Nephron progenitor cell (in vitro differentiated cells): Measurements from ENCODE around the gene WDR7.

Experiments used
- DNase-seq: peaks from one replicate; pipeline ENCODE4 v3.0.0; 2021
- H3K27ac Mint-ChIP-seq: 2 replicates; pipeline ENCODE4 v1.8.0; 2021; ENCODE audit warnings: mild to moderate bottlenecking, moderate library complexity, mixed read lengths
- H3K27me3 Mint-ChIP-seq: 2 replicates; pipeline ENCODE4 v1.8.0; 2021; ENCODE audit warnings: mild to moderate bottlenecking, low read depth, mixed read lengths; ENCODE audit not compliant: poor library complexity
- H3K36me3 Mint-ChIP-seq: 2 replicates; pipeline ENCODE4 v1.8.0; 2021; ENCODE audit warnings: low read depth, mixed read lengths
- H3K4me1 Mint-ChIP-seq: 2 replicates; pipeline ENCODE4 v1.8.0; 2021; ENCODE audit warnings: mixed read lengths
- H3K4me3 Mint-ChIP-seq: 2 replicates; pipeline ENCODE4 v1.8.0; 2021; ENCODE audit warnings: mild to moderate bottlenecking, moderate library complexity, mixed read lengths
- H3K9me3 Mint-ChIP-seq: 2 replicates; pipeline ENCODE4 v1.8.0; 2021; ENCODE audit warnings: mild to moderate bottlenecking, moderate library complexity, mixed read lengths
- CTCF ChIP-seq: fragments of 200-600 bp; sonication (generic); IDR thresholded peaks from 2 replicates; pipeline ENCODE4 v1.5.0; 2021; ENCODE audit warnings: antibody characterized with exemption

Gene WDR7

GRCh38 chr18:56945171-56946083, 294.3 kb downstream of the WDR7 start:
- Mint-ChIP-seq H3K27me3 (no peaks in the 10 kb centered on the region), H3K9me3 (no peaks in the 10 kb centered on the region), H3K36me3 (no peaks in the 10 kb centered on the region), H3K4me1 (no peaks in the 10 kb centered on the region), H3K27ac (no peak overlapping the region), H3K4me3 (no peak overlapping the region)
- no peak for DNase-seq
- TF ChIP-seq CTCF = no peak

GRCh38 chr18:56947236-56947635, 296.1 kb downstream of the WDR7 start:
- Mint-ChIP-seq H3K9me3 (no peaks in the 10 kb centered on the region), H3K27ac (no peak overlapping the region), H3K4me1 (peaks cover 3% of the 10 kb centered on the region), H3K36me3 (no peaks in the 10 kb centered on the region), H3K4me3 (no peak overlapping the region), H3K27me3 (no peaks in the 10 kb centered on the region)
- TF ChIP-seq CTCF = no peak
- DNase-seq = no peak

GRCh38 chr18:56952026-56952425, 300.9 kb downstream of the WDR7 start:
- DNase-seq = no peak
- H3K9me3 Mint-ChIP-seq = no peaks in the 10 kb centered on the region
- H3K4me1 Mint-ChIP-seq = peaks cover 3% of the 10 kb centered on the region
- no peak overlapping the region for H3K27ac Mint-ChIP-seq
- H3K27me3 Mint-ChIP-seq = peaks cover 3% of the 10 kb centered on the region
- no peak for TF ChIP-seq CTCF
- no peaks in the 10 kb centered on the region for H3K36me3 Mint-ChIP-seq
- no peak overlapping the region for H3K4me3 Mint-ChIP-seq

- no peak for TF ChIP-seq CTCF
- no peak overlapping the region for H3K27ac Mint-ChIP-seq
- H3K4me3 Mint-ChIP-seq = no peak overlapping the region
- H3K27me3 Mint-ChIP-seq = peaks cover 3% of the 10 kb centered on the region
- no peak for DNase-seq
- no peaks in the 10 kb centered on the region for H3K9me3 Mint-ChIP-seq
- H3K36me3 Mint-ChIP-seq = no peaks in the 10 kb centered on the region
- peaks cover 3% of the 10 kb centered on the region for H3K4me1 Mint-ChIP-seq
Observed at GRCh38 chr18:56953428-56954198, 302.5 kb downstream of the WDR7 start.

GRCh38 chr18:56955490-56955889, 304.3 kb downstream of the WDR7 start:
- H3K36me3 Mint-ChIP-seq = no peaks in the 10 kb centered on the region
- DNase-seq = no peak
- H3K27ac Mint-ChIP-seq = no peak overlapping the region
- no peak for TF ChIP-seq CTCF
- peaks cover 3% of the 10 kb centered on the region for H3K27me3 Mint-ChIP-seq
- no peak overlapping the region for H3K4me3 Mint-ChIP-seq
- no peaks in the 10 kb centered on the region for H3K9me3 Mint-ChIP-seq
- peaks cover 3% of the 10 kb centered on the region for H3K4me1 Mint-ChIP-seq
